Stimulated activated CD8-positive, alpha-beta memory T cell treated with anti-CD3 and anti-CD28 coated beads, Interleukin-7, amount 100 ng/mL, for 48 hours (primary cell): ENCODE data around the gene ITGA6.

Source experiments
- DNase-seq, 2 donors: peaks; one replicate each; pipeline ENCODE4 v3.0.0-alpha.2; 2020; ENCODE audit warnings: low read depth in 1 of 2; ENCODE audit errors: extremely low read depth in 1 of 2

The ITGA6 gene

DNA sequence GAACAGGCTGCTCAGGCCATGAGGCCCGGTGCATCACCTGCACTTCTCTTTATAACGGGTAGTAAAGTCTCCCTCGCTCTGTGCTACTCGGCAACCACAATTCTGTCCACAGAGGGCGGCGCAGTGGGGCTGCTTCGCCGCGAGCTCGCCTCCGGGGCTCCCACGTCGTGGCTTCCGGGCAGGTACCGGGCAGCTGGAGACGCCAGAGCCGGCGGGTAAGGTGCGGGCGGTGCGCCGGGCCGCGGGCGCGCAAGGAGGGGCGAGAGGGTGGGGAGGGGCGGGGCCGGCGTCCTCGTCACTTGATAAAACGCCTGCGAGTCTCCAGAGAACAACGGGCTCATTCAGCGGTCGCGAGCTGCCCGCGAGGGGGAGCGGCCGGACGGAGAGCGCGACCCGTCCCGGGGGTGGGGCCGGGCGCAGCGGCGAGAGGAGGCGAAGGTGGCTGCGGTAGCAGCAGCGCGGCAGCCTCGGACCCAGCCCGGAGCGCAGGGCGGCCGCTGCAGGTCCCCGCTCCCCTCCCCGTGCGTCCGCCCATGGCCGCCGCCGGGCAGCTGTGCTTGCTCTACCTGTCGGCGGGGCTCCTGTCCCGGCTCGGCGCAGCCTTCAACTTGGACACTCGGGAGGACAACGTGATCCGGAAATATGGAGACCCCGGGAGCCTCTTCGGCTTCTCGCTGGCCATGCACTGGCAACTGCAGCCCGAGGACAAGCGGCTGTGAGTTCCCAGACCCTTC, at the start of gene ITGA6:
TSS of gene ITGA6 (plus strand) at position 331 of the 734 bp plus-strand sequence.
- DNase-seq, result peak; percentile 58 to 63

DNA sequence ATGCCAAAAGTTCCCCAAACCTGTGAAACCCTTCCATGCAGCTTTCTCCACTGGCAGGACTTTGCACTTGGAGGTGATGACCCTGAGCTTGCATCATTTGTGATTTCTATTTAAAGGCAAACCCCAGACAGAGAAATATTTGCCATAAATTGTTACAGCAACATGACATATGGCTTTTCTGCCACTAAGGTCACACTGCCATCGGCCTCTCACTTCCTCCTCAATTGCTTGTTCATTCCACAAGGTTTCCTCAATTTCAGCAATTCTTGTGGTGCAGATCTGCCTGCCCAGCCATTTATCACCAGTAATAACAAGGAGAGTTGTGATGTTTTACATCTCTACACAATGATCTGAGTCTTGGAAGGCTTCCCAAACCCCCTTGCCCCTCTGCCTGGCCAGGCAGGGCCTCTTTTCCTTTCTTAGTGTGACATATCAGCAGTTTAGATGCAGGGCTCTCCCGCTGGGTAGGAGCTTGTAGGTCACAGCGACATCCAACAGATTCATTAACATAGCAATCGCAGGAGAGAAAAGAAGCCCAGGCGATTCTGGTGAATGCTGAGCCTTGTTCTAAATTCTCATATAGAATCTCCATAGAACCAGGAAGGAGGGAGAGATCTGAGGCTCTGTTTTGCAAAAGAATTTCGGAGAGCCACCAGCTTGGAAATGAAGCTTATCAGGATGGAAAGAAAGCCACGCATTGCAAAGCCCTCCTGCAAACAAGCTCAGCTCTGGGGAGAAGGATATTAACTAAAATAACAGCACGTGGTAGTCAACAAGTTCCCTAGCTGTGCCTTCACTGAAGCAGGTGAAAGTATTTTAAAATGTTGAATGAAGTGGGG, 46.7 kb upstream of the ITGA6 start:
- DNase-seq, result no peak

- no peak for DNase-seq
Observed at GRCh38 chr2:172381275-172382027, 45.9 kb upstream of the ITGA6 start.

DNA sequence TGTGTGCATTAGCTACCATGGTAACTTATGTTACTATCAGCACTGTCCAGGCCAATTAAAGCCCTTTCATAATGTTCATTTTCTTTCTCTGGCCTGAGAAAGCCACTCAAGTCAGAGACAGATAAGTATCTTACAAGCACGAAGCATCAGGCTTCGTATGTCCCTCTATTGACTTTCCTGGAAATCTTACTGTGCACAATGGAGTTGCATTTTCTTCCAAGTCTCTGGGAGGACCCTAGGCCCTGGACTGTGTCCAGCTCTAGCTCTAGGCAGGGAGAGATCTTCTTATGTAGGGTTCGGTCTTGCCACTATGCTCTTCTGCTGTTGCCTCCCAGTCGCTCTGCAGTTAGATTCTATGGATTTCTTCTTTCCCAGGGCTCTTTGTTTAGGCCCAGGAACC, 40.0 kb upstream of the ITGA6 start:
- no peak for DNase-seq

GRCh38 chr2:172389685-172390339, 37.6 kb upstream of the ITGA6 start:
- no peak for DNase-seq

- no peak for DNase-seq
Observed at GRCh38 chr2:172394002-172394401, 33.4 kb upstream of the ITGA6 start.

GRCh38 chr2:172395503-172395902, 31.9 kb upstream of the ITGA6 start:
- DNase-seq, result no peak

DNA sequence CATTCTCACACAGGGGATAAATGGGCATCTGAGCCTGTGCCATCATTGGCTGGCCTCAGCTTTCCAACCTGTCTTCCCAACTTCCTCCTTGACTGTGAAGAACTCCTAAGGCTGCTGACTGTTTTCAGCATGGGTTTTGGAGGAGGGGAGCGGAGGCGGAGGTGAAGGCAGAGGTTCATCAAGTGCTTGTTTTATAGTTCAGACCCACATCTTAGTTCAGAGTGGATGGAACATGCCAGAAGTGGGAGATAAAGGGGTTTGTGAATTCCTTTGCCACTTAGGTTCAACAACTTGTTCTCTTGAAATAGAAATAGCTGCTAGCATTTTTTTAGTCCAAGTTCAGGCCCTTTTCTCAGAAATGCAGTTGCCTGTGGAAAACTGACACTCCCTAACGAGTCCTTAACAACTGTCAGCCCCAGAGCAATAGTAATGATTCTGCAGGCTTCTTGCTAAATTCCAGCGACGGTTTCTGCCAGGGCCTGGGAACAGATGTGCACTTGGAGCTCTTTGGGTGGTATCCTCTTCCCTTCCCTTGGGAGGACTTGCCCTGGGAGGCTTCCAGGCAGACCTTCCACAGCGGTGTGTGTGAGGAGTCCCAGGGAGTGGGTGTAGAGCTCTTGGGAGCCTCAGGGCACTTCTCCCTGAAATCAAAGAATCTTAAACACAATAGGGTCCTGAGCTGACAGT, 30.1 kb upstream of the ITGA6 start:
- DNase-seq, result no peak

DNA sequence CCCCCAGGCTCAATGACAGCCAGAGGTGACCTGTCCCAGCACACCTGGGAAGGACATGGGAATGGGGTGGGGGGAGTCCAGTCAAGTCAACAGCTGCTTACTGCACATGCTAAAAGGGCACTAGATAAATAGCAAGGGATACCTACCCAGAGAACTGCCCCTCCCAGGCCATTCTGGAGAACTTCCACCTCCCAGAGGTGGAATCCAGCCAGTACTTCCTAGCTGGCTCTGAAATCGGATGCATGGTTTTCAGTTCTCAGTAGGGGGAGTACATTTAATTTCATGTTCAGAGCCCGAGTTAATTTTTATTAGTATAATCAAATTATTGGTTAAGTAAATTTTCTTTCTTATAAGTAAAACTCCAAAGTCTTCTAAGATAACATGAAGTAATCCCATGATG, 28.9 kb upstream of the ITGA6 start:
- no peak for DNase-seq

DNA sequence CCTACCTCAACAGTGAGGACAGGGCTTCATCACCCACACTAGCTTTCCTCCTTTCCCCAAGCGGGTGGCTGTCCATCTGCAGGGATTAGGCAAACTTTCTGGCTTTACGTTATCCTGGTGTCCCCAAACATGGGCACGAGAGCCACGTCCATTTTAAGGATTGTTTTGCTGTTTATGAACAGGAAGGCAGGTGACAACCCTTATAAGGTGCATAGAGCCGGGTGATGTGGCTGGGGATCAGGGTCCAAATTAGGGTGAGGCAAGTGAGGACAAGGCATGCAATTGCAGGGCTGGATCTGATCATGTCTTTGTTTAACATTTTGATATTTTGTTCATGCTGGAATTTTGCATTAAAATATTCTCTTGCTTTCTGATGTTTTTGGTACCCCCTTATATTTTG, 27.6 kb upstream of the ITGA6 start:
- no peak for DNase-seq

DNA sequence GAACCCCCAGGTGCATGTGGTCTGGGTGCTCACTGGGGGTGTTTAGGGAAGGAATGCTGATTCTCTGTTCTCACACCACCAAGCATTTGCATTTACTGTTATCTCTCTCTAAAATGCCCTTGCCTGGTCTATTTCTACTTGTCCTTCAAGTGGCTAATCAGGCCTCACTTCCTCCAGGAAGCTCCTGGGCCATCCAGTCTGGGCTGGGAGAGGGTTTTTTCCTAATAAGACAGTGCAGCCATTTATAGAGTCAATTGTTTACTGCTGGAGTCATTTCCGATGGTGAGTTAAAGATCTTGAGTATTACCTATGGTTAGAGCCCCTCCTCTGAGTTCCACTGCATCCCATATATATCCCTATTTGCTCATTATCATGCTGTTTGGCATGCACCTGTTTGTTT, 25.2 kb upstream of the ITGA6 start:
- no peak for DNase-seq

- DNase-seq, result no peak
Observed at GRCh38 chr2:172403402-172403801, 24.0 kb upstream of the ITGA6 start.

DNA sequence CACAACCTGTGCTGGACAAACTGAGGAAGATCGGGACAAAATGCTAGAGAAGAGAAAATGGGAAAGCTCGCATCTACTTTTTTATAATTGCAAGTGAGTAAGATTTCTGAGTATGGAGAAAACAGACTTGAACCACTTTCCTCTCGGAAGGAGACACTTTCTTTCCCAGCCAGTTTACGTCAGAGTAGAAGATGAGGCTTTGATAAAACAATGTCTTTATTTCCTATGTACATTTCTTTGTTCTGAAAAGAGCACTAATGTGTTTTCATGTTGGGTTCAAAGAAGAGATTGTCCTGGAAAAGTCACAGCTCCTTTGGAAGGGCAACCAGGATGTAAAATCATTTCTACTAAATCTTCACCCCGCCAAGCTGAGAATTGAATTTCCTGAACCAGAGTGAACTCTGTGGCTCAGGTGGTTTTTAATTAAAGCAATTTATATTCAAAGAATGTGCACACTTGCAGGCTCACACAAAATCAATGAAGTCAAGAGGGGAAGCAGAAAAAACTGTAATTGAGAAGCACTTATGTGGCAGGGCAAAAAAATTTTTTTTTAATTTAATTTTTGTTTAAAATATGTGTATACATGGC, 23.4 kb upstream of the ITGA6 start:
- DNase-seq, result no peak

- no peak for DNase-seq
Observed at GRCh38 chr2:172404824-172405223, 22.6 kb upstream of the ITGA6 start.

- no peak for DNase-seq
Observed at GRCh38 chr2:172405673-172406072, 21.7 kb upstream of the ITGA6 start.

- no peak for DNase-seq
Observed at GRCh38 chr2:172408143-172408766, 19.1 kb upstream of the ITGA6 start.

- no peak for DNase-seq
Observed at GRCh38 chr2:172409042-172409441, 18.3 kb upstream of the ITGA6 start.

DNA sequence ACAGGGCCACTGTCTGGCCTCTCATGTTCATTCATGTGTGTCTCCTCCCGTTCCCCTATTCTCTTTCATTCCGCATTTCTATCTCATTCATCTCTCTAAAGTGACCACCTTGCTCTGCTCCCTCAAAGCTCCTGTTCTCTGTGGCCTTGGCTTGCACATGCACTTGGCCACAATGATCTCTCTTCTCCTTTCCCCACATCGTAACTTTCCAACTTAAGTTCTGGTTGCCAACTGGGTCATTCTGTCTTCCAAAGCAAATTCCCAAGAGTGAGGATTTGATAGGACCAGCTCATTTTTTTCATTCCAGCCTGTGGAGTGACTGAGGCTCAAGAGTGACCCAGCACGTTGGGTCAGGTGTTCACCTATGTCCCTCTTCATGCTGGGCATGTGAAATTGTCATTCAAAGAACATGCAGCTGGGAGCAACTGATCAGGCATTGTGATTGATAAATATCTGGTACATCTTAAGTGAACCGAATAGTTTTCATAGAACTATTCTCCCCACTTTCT, 14.3 kb upstream of the ITGA6 start:
- no peak for DNase-seq

DNA sequence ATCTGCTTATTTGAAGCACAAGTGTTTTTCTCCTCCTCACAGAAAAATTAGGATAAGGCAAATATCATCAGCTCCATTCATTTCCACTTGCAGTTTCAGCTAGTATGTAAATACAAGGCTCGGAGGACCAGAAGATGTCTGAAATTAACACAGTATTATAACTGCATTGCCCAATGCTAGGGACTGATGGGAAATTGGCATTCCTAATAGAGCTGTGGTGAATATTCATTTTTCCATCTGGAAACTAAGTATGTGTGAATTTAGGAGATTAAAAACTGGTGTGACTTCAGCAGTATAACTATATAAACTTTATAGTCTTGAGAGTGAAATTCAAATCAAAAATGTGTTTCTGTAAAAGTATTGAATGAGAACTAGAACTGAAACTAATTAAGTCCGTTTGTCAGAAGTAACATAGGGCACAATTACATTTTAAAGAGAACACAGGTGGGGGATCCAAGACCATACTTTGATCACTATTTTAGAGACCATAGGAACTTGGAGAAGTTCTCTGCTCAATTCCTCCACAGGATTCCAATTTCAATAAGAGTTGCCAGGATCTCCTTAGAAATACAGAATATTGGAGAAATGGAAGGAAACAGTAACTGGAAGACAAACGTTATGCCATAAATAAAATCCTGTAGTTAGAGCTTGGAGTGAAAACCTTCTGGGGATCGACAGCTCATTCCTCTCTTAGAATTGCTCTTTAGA, 12.1 kb upstream of the ITGA6 start:
- DNase-seq, result no peak
